NCI-H510A (cell line): ENCODE data around the gene ITGA6.

ENCODE experiments used
- DNase-seq: peaks from one replicate; lab custom pipeline; 2025; lab: John Stamatoyannopoulos, UW

ITGA6 gene

GRCh38 chr2:172440795-172441194 is 13.4 kb downstream of the ITGA6 start:
- DNase-seq = no peak

GRCh38 chr2:172442072-172442895 is 14.9 kb downstream of the ITGA6 start:
- DNase-seq = no peak

- no peak for DNase-seq
These were observed 18.5 kb downstream of the ITGA6 start for GRCh38 chr2:172445851-172446250.

GRCh38 chr2:172446474-172447063 is 19.2 kb downstream of the ITGA6 start:
- DNase-seq = no peak

GRCh38 chr2:172447811-172448493 is 20.6 kb downstream of the ITGA6 start:
- DNase-seq = no peak

GRCh38 chr2:172448544-172449267 is 21.3 kb downstream of the ITGA6 start:
- DNase-seq = no peak

- DNase-seq = no peak
These were observed 22.6 kb downstream of the ITGA6 start for GRCh38 chr2:172449911-172450550.

- DNase-seq = no peak
These were observed 24.5 kb downstream of the ITGA6 start for GRCh38 chr2:172451923-172452322.

GRCh38 chr2:172452845-172453244 is 25.5 kb downstream of the ITGA6 start:
- DNase-seq = no peak

GRCh38 chr2:172454404-172455120 is 27.2 kb downstream of the ITGA6 start:
- DNase-seq = no peak

GRCh38 chr2:172455121-172455515 is 27.7 kb downstream of the ITGA6 start:
- DNase-seq = peak; percentile 20

- DNase-seq = no peak
These were observed 28.6 kb downstream of the ITGA6 start for GRCh38 chr2:172456002-172456401.

- no peak for DNase-seq
These were observed 30.1 kb downstream of the ITGA6 start for GRCh38 chr2:172457536-172457935.

- DNase-seq = no peak
These were observed 31.3 kb downstream of the ITGA6 start for GRCh38 chr2:172458561-172459124.

GRCh38 chr2:172460780-172461201 is 33.4 kb downstream of the ITGA6 start:
- DNase-seq = no peak

- peak; percentile 34 for DNase-seq
These were observed 34.4 kb downstream of the ITGA6 start for GRCh38 chr2:172461591-172462372.

- no peak for DNase-seq
These were observed 35.0 kb downstream of the ITGA6 start for GRCh38 chr2:172462373-172462848.

GRCh38 chr2:172462849-172463381 is 35.5 kb downstream of the ITGA6 start:
- no peak for DNase-seq

- no peak for DNase-seq
These were observed 37.2 kb downstream of the ITGA6 start for GRCh38 chr2:172464400-172465129.
